HT1080 (cell line): ENCODE measurements around the gene CCDC88C. TPM values are rescaled to one million over a fixed set of nuclear protein-coding genes. Genes with fewer than 3 reads are reported as not detected.

ENCODE experiments used
- DNase-seq: peaks from one replicate; pipeline ENCODE4 v3.0.0-alpha.2; 2015; ENCODE audit warnings: low read depth
- total RNA-seq: library from RNA; depleted of rRNA; stranded (reverse); fragments of >200 nt; shearing (Covaris generic); gene quantifications from 2 replicates; pipeline ENCODE4 v1.2.3, GENCODE V29; 2014

CCDC88C gene
- total RNA-seq, 1 experiment from 2014 or later = 13.2 TPM

GRCh38 chr14:91350813-91351511 is 66.7 kb downstream of the CCDC88C start:
- peak; percentile 66 for DNase-seq

DNA sequence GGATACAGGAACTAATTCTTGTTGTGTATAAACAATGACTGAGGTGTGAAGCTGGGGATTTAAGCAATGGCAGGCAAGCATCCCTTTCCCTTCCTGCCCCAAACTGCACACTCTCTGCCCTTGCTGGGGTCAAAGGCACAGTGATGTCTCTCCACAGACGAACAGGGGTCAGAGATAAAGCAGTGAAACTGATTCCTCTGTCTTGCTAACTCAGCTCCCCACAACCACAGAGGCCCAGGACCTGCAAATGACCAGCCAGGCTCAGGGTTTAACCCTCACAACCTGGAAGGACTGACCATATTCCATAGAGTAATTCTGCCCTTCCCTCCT is 67.2 kb downstream of the CCDC88C start:
- no peak for DNase-seq

GRCh38 chr14:91349481-91350074 is 68.0 kb downstream of the CCDC88C start:
- no peak for DNase-seq

- DNase-seq = no peak
Measured at GRCh38 chr14:91348845-91349465, 68.7 kb downstream of the CCDC88C start.

DNA sequence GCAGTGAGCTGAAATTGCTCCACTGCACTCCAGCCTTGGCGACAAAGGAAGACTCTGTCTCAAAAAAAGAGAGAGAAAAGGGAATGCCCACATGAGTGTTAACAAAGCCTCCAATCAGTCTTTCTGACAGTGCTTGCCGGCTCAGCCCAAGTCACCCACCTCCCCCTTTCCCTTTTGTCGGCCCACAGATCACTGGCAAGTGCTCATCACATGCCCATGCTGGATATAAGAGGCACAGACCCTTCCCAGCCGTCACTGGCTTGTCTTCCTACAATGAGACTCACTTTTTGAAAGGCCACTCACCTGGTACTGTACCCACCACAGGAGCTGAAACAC is 70.8 kb downstream of the CCDC88C start:
- DNase-seq = no peak

DNA sequence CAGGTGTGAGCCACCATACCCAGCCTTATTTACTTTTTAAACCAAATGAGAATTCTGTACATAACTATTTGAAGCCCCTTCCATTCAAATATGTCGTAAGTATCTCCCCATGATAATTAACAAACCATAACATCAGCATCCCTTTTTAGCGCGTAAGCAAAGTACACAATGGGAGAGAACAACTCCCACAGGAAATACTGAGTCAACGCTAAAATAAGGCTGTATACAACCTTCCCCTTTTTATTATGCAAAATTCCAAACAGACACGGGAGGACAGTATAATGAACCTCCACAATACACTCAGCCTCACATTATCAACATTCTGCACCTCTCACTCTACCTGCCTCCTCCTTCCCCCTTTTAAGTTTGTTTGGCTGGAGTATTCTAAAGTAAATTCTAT is 73.5 kb downstream of the CCDC88C start:
- DNase-seq = no peak

- DNase-seq = no peak
Measured at GRCh38 chr14:91343051-91343450, 74.6 kb downstream of the CCDC88C start.

GRCh38 chr14:91342206-91342760 is 75.3 kb downstream of the CCDC88C start:
- no peak for DNase-seq

GRCh38 chr14:91341751-91342154 is 75.9 kb downstream of the CCDC88C start:
- no peak for DNase-seq

- no peak for DNase-seq
Measured at GRCh38 chr14:91341334-91341733, 76.3 kb downstream of the CCDC88C start.

GRCh38 chr14:91339671-91340369 is 77.8 kb downstream of the CCDC88C start:
- DNase-seq = no peak

GRCh38 chr14:91339076-91339475 is 78.5 kb downstream of the CCDC88C start:
- no peak for DNase-seq

DNA sequence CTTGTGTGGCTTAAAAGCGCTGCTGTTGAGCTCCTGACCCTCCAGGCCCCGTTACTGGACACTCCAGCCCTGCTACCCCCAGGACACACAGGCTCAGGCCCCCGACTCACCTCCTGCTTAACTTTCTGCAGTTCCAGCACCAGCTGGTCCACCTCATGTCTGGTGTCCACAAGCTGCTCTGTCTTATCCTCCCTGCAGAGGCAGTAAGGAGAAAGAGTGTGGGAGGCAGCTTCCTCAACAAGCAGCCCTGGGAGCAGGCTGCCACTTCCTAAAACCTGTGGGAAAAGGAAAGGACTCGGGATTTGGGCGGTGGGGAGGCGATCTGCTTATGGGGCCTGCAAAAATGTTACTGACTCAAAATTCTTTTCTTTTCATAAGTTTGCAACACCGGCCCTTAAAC is 79.2 kb downstream of the CCDC88C start:
- no peak for DNase-seq

GRCh38 chr14:91337699-91338335 is 79.8 kb downstream of the CCDC88C start:
- no peak for DNase-seq

GRCh38 chr14:91336093-91336450 is 81.5 kb downstream of the CCDC88C start:
- no peak for DNase-seq

- no peak for DNase-seq
Measured at GRCh38 chr14:91335191-91336092, 82.2 kb downstream of the CCDC88C start.

GRCh38 chr14:91333650-91334039 is 84.0 kb downstream of the CCDC88C start:
- no peak for DNase-seq

GRCh38 chr14:91332986-91333649 is 84.5 kb downstream of the CCDC88C start:
- DNase-seq = no peak

DNA sequence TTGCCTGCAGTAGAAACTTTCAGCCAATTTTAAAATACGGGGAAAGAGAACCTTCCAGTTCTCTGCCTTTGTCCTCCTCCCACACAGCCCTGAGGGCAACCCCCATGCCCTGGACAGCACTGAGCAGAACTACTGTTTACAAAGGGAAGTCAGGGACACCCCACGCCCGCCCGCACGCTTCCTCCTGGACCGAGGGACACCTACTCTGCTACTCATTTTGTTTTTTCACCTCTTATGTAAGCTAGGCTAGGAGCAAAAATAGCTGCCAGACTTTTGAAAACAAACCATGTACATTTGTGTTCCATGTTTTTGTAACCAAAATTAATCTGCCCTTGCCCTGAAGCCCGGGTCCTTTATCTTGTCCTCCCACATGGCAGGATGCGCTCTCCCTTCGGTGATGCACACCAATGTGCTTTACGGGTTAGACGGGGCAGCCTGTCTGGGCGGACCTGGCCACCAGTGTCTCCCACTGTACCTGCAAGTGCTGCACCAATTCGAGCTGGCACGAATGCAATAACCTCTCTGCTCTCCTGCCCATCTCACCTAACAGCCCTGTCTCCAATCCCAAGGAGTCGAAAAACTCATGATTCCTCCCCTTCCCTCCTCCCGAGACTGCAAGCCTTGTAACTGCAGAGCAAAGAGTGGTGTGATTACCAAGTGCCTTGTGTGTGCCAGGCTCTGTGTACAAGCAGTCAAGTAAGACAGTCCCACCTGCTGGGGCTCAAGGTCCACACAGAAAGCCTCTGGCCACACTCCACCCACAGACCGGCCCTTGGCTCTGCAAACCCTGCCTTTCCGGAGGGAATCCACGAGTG is 85.2 kb downstream of the CCDC88C start:
- no peak for DNase-seq
